Measurements from ENCODE around the gene SHROOM2. TPM values are rescaled to one million over a fixed set of nuclear protein-coding genes. Genes with fewer than 3 reads are reported as not detected.
A peak's percentile ranks its signal among the peaks of the same experiment; 100 is the strongest.

SHROOM2 gene, protein sequence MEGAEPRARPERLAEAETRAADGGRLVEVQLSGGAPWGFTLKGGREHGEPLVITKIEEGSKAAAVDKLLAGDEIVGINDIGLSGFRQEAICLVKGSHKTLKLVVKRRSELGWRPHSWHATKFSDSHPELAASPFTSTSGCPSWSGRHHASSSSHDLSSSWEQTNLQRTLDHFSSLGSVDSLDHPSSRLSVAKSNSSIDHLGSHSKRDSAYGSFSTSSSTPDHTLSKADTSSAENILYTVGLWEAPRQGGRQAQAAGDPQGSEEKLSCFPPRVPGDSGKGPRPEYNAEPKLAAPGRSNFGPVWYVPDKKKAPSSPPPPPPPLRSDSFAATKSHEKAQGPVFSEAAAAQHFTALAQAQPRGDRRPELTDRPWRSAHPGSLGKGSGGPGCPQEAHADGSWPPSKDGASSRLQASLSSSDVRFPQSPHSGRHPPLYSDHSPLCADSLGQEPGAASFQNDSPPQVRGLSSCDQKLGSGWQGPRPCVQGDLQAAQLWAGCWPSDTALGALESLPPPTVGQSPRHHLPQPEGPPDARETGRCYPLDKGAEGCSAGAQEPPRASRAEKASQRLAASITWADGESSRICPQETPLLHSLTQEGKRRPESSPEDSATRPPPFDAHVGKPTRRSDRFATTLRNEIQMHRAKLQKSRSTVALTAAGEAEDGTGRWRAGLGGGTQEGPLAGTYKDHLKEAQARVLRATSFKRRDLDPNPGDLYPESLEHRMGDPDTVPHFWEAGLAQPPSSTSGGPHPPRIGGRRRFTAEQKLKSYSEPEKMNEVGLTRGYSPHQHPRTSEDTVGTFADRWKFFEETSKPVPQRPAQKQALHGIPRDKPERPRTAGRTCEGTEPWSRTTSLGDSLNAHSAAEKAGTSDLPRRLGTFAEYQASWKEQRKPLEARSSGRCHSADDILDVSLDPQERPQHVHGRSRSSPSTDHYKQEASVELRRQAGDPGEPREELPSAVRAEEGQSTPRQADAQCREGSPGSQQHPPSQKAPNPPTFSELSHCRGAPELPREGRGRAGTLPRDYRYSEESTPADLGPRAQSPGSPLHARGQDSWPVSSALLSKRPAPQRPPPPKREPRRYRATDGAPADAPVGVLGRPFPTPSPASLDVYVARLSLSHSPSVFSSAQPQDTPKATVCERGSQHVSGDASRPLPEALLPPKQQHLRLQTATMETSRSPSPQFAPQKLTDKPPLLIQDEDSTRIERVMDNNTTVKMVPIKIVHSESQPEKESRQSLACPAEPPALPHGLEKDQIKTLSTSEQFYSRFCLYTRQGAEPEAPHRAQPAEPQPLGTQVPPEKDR (N-terminal part only)
- total RNA-seq (1 to 10 TPM in 3 of 4 donors, under 1 TPM in 1; 0.71 to 3.0 (median 1.9) TPM), polyA plus RNA-seq (1 to 10 TPM; 1.4 to 2.1 (median 1.8) TPM)

DNA sequence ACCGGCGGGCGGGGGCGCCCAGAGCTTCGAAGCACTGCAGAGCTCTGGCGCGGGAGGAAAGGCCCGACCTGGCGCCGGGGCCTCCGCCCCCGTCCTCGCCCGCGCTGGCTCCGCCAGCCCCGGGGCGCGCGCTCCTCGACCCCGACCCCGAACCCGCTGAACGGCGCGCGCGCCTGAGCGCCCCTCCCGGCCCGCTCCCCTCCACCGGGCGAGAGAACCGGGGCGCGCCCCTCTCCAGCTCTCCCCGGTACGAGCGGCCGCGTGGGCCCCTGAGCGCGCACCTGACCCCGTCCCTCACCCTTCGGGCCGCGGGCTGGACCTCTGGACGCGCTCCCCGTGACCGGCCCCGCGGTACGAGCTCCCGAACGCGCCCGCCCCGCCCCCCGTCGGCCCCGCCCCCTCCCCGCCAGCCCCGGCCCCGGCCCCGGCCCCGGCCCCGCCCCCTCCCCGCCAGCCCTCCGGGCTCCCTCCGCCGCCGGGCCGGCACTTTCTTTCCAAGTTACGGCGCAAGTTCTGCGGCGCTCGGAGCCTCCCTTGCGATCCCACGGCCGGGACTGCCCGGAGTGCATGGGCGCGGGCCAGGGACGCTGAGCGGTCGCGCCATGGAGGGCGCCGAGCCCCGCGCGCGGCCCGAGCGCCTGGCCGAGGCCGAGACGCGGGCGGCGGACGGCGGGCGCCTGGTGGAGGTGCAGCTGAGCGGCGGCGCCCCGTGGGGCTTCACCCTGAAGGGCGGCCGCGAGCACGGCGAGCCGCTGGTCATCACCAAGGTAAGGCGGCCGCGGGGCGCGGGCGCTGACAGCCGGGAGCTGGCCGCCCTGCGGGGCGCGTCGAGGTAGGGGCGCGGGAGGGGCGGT lies at the start of gene SHROOM2:
SHROOM2 (plus strand) TSS at position 486 of the 854 bp plus-strand sequence; CDS start at position 603, 117 bp downstream.
- Histone ChIP-seq H3K27ac (peak within 1 kb of the TSS in 2 of 4 donors; percentile 23 to 31), H3K4me3 (peak within 1 kb of the TSS; percentile 19 to 59 (median 54)), H3K9me3 (no peaks in the 10 kb centered on the region), H3K36me3 (no peaks in the 10 kb centered on the region), H3K4me1 (peaks cover 0 to 6% (median 2%) of the 10 kb centered on the region in 4 donors), H3K27me3 (peaks cover 0 to 6% (median 0%) of the 10 kb centered on the region in 3 donors)
- TF ChIP-seq EP300 (IDR thresholded peaks at IDR 0.05) = no peak
- no peak for TF ChIP-seq POLR2AphosphoS5 (IDR thresholded peaks at IDR 0.05)
- TF ChIP-seq POLR2A (IDR thresholded peaks at IDR 0.05) = no peak
- TF ChIP-seq CTCF (IDR thresholded peaks at IDR 0.05) = no peak
- intact Hi-C loops (cut with DNase I) = no loop called here
- no peak for DNase-seq
- WGBS, 2 donors = 0 to 1% methylated on average over 131 of the region's 132 CpGs

- intact Hi-C loops (cut with DNase I) = no loop called here
- H3K27ac ChIP-seq = no peak overlapping the region
- TF ChIP-seq POLR2AphosphoS5 (IDR thresholded peaks at IDR 0.05) (no peak), POLR2A (IDR thresholded peaks at IDR 0.05) (no peak), CTCF (IDR thresholded peaks at IDR 0.05) (no peak)
- no peaks in the 10 kb centered on the region for H3K4me1 ChIP-seq
- H3K27me3 ChIP-seq = no peaks in the 10 kb centered on the region
- DNase-seq = no peak
- H3K4me3 ChIP-seq = no peak overlapping the region
- no peaks in the 10 kb centered on the region for H3K36me3 ChIP-seq
- no peaks in the 10 kb centered on the region for H3K9me3 ChIP-seq
- 81 to 93% methylated on average over 7 of the region's 7 CpGs for WGBS, 2 donors
Measured at GRCh38 chrX:9737363-9737762, 48.9 kb upstream of the SHROOM2 start.

- TF ChIP-seq POLR2A (IDR thresholded peaks at IDR 0.05) (no peak), POLR2AphosphoS5 (IDR thresholded peaks at IDR 0.05) (no peak), EP300 (IDR thresholded peaks at IDR 0.05) (no peak), CTCF (IDR thresholded peaks at IDR 0.05) (no peak)
- Histone ChIP-seq H3K27me3 (no peaks in the 10 kb centered on the region), H3K4me1 (no peaks in the 10 kb centered on the region), H3K27ac (no peak overlapping the region), H3K4me3 (no peak overlapping the region), H3K36me3 (no peaks in the 10 kb centered on the region), H3K9me3 (no peaks in the 10 kb centered on the region)
- intact Hi-C loops (cut with DNase I) = no loop called here
- DNase-seq = no peak
- WGBS, 2 donors = 65 to 84% methylated on average over 3 of the region's 3 CpGs
Measured at GRCh38 chrX:9738151-9738550, 48.1 kb upstream of the SHROOM2 start.

GRCh38 chrX:9739130-9739529 lies 47.1 kb upstream of the SHROOM2 start:
- intact Hi-C loops (cut with DNase I) = no loop called here
- H3K9me3 ChIP-seq = no peaks in the 10 kb centered on the region
- WGBS, 2 donors = 82 to 93% methylated on average over 5 of the region's 5 CpGs

More at GRCh38 chrX:9739130-9739529, 47.1 kb upstream of the SHROOM2 start:
- H3K27me3 ChIP-seq = no peaks in the 10 kb centered on the region
- no peak overlapping the region for H3K27ac ChIP-seq
- no peak for DNase-seq
- H3K36me3 ChIP-seq = no peaks in the 10 kb centered on the region
- no peak overlapping the region for H3K4me3 ChIP-seq
- no peak for TF ChIP-seq POLR2AphosphoS5 (IDR thresholded peaks at IDR 0.05)
- TF ChIP-seq POLR2A (IDR thresholded peaks at IDR 0.05) = no peak
- no peak for TF ChIP-seq CTCF (IDR thresholded peaks at IDR 0.05)
- no peak for TF ChIP-seq EP300 (IDR thresholded peaks at IDR 0.05)
- H3K4me1 ChIP-seq = no peaks in the 10 kb centered on the region
